ENCODE results near the gene ZNF592.
A peak's percentile ranks its signal among the peaks of the same experiment; 100 is the strongest.
"Not testable (repeated sequence)": the region's sequence is repeated elsewhere in the genome, so short reads cannot be mapped to it uniquely, and the experiment has no call there.

The ZNF592 gene

GRCh38 chr15:84839714-84840113 is 91.3 kb downstream of the ZNF592 start:
- DNase-seq = no peak
- intact Hi-C loops (cut with DNase I) = no loop called here

DNA sequence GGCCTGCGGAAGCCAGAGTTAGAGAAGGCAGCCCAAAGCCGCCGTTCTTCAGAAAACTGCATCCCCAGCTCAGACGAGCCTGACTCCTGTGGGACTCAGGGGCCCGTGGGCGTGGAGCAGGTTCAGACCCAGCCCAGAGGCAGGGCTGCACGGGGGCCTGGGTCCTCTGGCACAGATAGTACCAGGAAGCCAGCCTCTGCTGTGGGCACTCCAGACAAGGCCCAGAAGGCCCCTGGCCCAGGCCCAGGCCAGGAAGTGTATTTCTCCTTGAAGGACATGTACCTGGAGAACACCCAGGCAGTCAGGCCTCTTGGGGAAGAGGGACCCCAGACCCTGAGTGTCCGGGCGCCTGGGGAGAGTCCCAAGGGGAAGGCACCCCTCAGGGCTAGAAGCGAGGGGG is 91.9 kb downstream of the ZNF592 start:
- peak in 1 of 10 donors; percentile 86 for DNase-seq
- intact Hi-C loops (cut with DNase I) = no loop called here

- intact Hi-C loops (cut with DNase I) = no loop called here
- DNase-seq = no peak
Observed at GRCh38 chr15:84840741-84841429, 92.5 kb downstream of the ZNF592 start.

GRCh38 chr15:84842781-84843180 is 94.4 kb downstream of the ZNF592 start:
- intact Hi-C loops (cut with DNase I) = no loop called here
- DNase-seq = no peak

- intact Hi-C loops (cut with DNase I) = no loop called here
- DNase-seq = no peak
Observed at GRCh38 chr15:84844964-84845363, 96.6 kb downstream of the ZNF592 start.

DNA sequence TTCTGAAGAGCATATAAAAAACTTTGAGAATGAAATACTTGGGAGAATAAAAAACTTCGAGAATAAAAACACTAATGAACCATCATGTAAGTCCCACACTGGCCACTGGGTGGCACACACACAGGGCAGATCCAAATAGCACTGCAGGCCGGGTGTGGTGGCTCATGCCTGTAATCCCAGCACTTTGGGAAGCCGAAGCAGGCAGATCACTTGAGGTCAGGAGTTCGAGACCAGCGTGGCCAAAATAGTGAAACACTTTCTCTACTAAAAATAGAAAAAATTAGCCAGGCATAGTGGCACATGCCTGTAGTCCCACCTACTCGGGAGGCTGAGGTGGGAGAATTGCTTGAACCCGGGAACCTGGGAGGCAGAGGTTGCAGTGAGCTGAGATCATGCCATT is 97.2 kb downstream of the ZNF592 start:
- DNase-seq = peak in 1 of 10 donors; percentile 12
- intact Hi-C loops (cut with DNase I) = not testable (repeated sequence)

DNA sequence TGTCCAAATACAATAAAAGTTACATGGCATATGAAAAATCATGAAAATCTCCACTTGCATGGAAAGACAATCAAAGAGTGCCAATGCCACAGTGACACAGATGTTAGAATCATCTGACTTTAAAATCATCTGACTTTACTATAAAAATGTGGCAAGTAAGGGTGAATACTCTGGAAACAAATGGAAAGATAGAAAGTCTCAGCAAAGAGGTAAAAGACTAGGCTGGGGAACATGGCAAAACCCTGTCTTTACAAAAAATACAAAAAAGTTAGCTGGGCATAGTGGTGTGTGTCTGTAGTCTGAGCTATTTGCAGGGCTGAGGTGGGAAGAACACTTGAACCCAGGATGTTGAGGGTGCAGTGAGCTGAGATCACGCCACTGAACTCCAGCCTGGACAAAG is 97.9 kb downstream of the ZNF592 start:
- no peak for DNase-seq

GRCh38 chr15:84847382-84847781 is 99.0 kb downstream of the ZNF592 start:
- intact Hi-C loops (cut with DNase I) = no loop called here

More for the DNA sequence above, 97.9 kb downstream of the ZNF592 start:
- intact Hi-C loops (cut with DNase I) = no loop called here

GRCh38 chr15:84852212-84852611 is 103.8 kb downstream of the ZNF592 start:
- intact Hi-C loops (cut with DNase I) = no loop called here
- DNase-seq = no peak

More at GRCh38 chr15:84847382-84847781, 99.0 kb downstream of the ZNF592 start:
- DNase-seq = no peak

DNA sequence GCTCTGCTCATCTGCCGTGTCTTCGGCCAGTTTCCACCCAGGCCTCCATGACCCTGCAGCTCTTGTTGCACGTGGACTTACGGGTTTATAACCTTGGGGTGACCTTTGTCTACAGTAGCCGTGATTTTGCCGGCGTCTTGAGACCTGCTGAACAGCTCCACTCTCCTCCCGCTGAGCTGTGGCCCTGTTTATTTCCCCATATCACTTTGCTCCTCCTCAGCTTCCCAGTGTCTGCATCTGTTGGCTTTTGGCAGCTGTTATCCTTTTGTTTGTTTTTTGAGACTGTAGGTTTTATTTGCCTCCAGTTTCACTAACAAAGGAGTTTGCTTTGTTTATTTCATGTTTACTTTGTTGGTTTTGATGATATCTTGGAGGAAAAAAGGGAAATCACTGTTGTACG is 106.7 kb downstream of the ZNF592 start:
- no peak for DNase-seq
- intact Hi-C loops (cut with DNase I) = no loop called here

GRCh38 chr15:84855765-84856164 is 107.4 kb downstream of the ZNF592 start:
- intact Hi-C loops (cut with DNase I) = no loop called here
- DNase-seq = no peak

Measured in posterior cingulate gyrus (tissue), 11 donors.